Cortex of kidney (tissue), 1 donor: Measurements from ENCODE around the gene PTPRN2.

Experiments used
- DNase-seq: peaks from one replicate; lab custom pipeline; 2025; lab: John Stamatoyannopoulos, UW

Gene PTPRN2

GRCh38 chr7:158114056-158114850 is 473.4 kb downstream of the PTPRN2 start:
- no peak for DNase-seq

GRCh38 chr7:158113321-158114025 is 474.1 kb downstream of the PTPRN2 start:
- DNase-seq = no peak

- DNase-seq = no peak
These were observed 474.9 kb downstream of the PTPRN2 start for GRCh38 chr7:158112571-158113320.

- DNase-seq = no peak
These were observed 475.6 kb downstream of the PTPRN2 start for GRCh38 chr7:158111906-158112570.

- no peak for DNase-seq
These were observed 476.4 kb downstream of the PTPRN2 start for GRCh38 chr7:158111049-158111751.

GRCh38 chr7:158110661-158111048 is 477.0 kb downstream of the PTPRN2 start:
- DNase-seq = no peak

- no peak for DNase-seq
These were observed 477.5 kb downstream of the PTPRN2 start for GRCh38 chr7:158110034-158110590.

GRCh38 chr7:158109364-158110033 is 478.1 kb downstream of the PTPRN2 start:
- no peak for DNase-seq

GRCh38 chr7:158108646-158109293 is 478.9 kb downstream of the PTPRN2 start:
- no peak for DNase-seq

- no peak for DNase-seq
These were observed 479.8 kb downstream of the PTPRN2 start for GRCh38 chr7:158107806-158108205.

GRCh38 chr7:158106272-158106671 is 481.4 kb downstream of the PTPRN2 start:
- DNase-seq = no peak

- no peak for DNase-seq
These were observed 484.2 kb downstream of the PTPRN2 start for GRCh38 chr7:158103378-158103777.

GRCh38 chr7:158102897-158103296 is 484.7 kb downstream of the PTPRN2 start:
- no peak for DNase-seq

- no peak for DNase-seq
These were observed 485.7 kb downstream of the PTPRN2 start for GRCh38 chr7:158101821-158102450.

GRCh38 chr7:158098125-158099030 is 489.2 kb downstream of the PTPRN2 start:
- no peak for DNase-seq

- no peak for DNase-seq
These were observed 490.0 kb downstream of the PTPRN2 start for GRCh38 chr7:158097453-158098124.

- DNase-seq = no peak
These were observed 490.5 kb downstream of the PTPRN2 start for GRCh38 chr7:158097106-158097452.

- DNase-seq = no peak
These were observed 491.0 kb downstream of the PTPRN2 start for GRCh38 chr7:158096582-158096981.
